Measurements from ENCODE around the gene NPRL2. TPM values are rescaled to one million over a fixed set of nuclear protein-coding genes. Genes with fewer than 3 reads are reported as not detected.

Gene NPRL2
- total and polyA plus RNA-seq, 9 of the 15 experiments (the other 6 are each of a cell fraction or from before 2014, with no cell fraction given), result 17.4 to 40.4 (median 24.4) TPM

- TF ChIP-seq ESRRA (IDR thresholded peaks at IDR 0.05; ENCODE audit: borderline replicate concordance, low read depth) (peak; percentile 36; the same call in 1 of the 2 replicates), ZNF766 (CRISPR knock-in tag; conservative IDR thresholded peaks at IDR 0.05) (no peak), EP400 (IDR thresholded peaks at IDR 0.05) (peak; percentile 69; the same call in 1 of the 2 replicates), BDP1 (IDR thresholded peaks at IDR 0.05; ENCODE audit: insufficient read depth, insufficient read length) (no peak), ZNF239 (CRISPR knock-in tag; IDR thresholded peaks at IDR 0.05) (no peak), HNRNPH1 (optimal IDR thresholded peaks at IDR 0.05; ENCODE audit: low read depth, low read length) (no peak), E4F1 (CRISPR knock-in tag; IDR thresholded peaks at IDR 0.05; ENCODE audit: borderline replicate concordance) (no peak), ZBTB49 (CRISPR knock-in tag; IDR thresholded peaks at IDR 0.05; ENCODE audit: borderline replicate concordance) (0 out of 2 replicates have a peak, but pooled peaks have one; percentile 26), ETS1 (conservative IDR thresholded peaks at IDR 0.05; ENCODE audit: control insufficient read depth, low read depth, low read length) (no peak; the same call in 1 of the 2 replicates), ZNF668 (CRISPR knock-in tag; IDR thresholded peaks at IDR 0.05) (no peak), ZNF146 (CRISPR knock-in tag; IDR thresholded peaks at IDR 0.05; ENCODE audit: unreplicated experiment) (no peak), ZBTB11 (CRISPR knock-in tag; IDR thresholded peaks at IDR 0.05) (no peak; a peak in 1 of 6 replicates), GABPB1 (CRISPR knock-in tag; IDR thresholded peaks at IDR 0.05) (no peak; the same call in 1 of the 2 replicates), ZNF717 (CRISPR knock-in tag; IDR thresholded peaks at IDR 0.05) (no peak), SNIP1 (IDR thresholded peaks at IDR 0.05; ENCODE audit: low read depth) (no peak)
Observed at GRCh38 chr3:50298836-50299637, 51.5 kb downstream of the NPRL2 start, which contains the start of the genes HYAL3 and NAA80 (continued).

All from K562 (cell line).